WTC11 (cell line): Measurements from ENCODE around the gene MGRN1. TPM values are rescaled to one million over a fixed set of nuclear protein-coding genes. Genes with fewer than 3 reads are reported as not detected.

Experiments
- ATAC-seq: fragments of 200-7000 bp; cut with Tn5 transposase; 2 replicates; pipeline ENCODE4 v1.10.0; 2021; ENCODE audit warnings: mild to moderate bottlenecking, moderate library complexity
- CTCF ChIA-PET: fragments of 300-600 bp; sonication (Branson Sonifier 250); formaldehyde crosslinking; loops from one replicate; lab custom pipeline; 2021; ENCODE audit warnings: antibody characterized with exemption; lab: Charles Lee
- POLR2A ChIA-PET: fragments of 350-600 bp; sonication (Branson Sonifier 250); formaldehyde crosslinking; loops from one replicate; lab custom pipeline; 2021; ENCODE audit warnings: antibody characterized with exemption; lab: Charles Lee
- DNase-seq: peaks from one replicate; pipeline ENCODE4 v3.0.0; 2021; ENCODE audit warnings: low spot score
- H3K27ac Mint-ChIP-seq: 2 replicates; pipeline ENCODE4 v1.8.0; 2021; ENCODE audit warnings: mixed read lengths
- H3K27me3 Mint-ChIP-seq: 2 replicates; pipeline ENCODE4 v1.8.0; 2021; ENCODE audit warnings: low read depth, mild to moderate bottlenecking, moderate library complexity, mixed read lengths
- H3K36me3 Mint-ChIP-seq: 2 replicates; pipeline ENCODE4 v1.8.0; 2021; ENCODE audit warnings: mixed read lengths
- H3K4me1 Mint-ChIP-seq: 2 replicates; pipeline ENCODE4 v1.8.0; 2022; ENCODE audit warnings: mixed read lengths
- H3K4me3 Mint-ChIP-seq: 2 replicates; pipeline ENCODE4 v1.8.0; 2021; ENCODE audit warnings: mild to moderate bottlenecking, moderate library complexity, mixed read lengths
- H3K9me3 Mint-ChIP-seq: 2 replicates; pipeline ENCODE4 v1.8.0; 2021; ENCODE audit warnings: mixed read lengths
- ARID4B ChIP-seq: sonication (generic); formaldehyde crosslinking; IDR thresholded peaks from 2 replicates; pipeline ENCODE4 v1.8.0; 2023; ENCODE audit warnings: missing genetic modification reagents, mild to moderate bottlenecking, borderline replicate concordance
- ATF1 ChIP-seq: sonication (generic); formaldehyde crosslinking; IDR thresholded peaks from 2 replicates; pipeline ENCODE4 v1.8.1; 2023; ENCODE audit warnings: mild to moderate bottlenecking, moderate library complexity, missing genetic modification reagents
- CREM ChIP-seq: sonication (generic); formaldehyde crosslinking; IDR thresholded peaks from 2 replicates; pipeline ENCODE4 v1.8.1; 2022; ENCODE audit warnings: mild to moderate bottlenecking, missing genetic modification reagents, moderate library complexity
- CTCF ChIP-seq: fragments of 200-600 bp; IDR thresholded peaks from 2 replicates; pipeline ENCODE4 v1.8.0; 2022; ENCODE audit warnings: antibody characterized with exemption
- E2F5 ChIP-seq: sonication (generic); formaldehyde crosslinking; IDR thresholded peaks from 2 replicates; pipeline ENCODE4 v1.8.1; 2022; ENCODE audit warnings: mild to moderate bottlenecking, moderate library complexity, missing genetic modification reagents
- ELF4 ChIP-seq: sonication (generic); formaldehyde crosslinking; IDR thresholded peaks from 2 replicates; pipeline ENCODE4 v1.8.1; 2022; ENCODE audit warnings: low read depth, mild to moderate bottlenecking, moderate library complexity, missing genetic modification reagents
- ESRRA ChIP-seq: sonication (generic); formaldehyde crosslinking; IDR thresholded peaks from 2 replicates; pipeline ENCODE4 v1.8.1; 2022; ENCODE audit warnings: mild to moderate bottlenecking, missing genetic modification reagents, borderline replicate concordance
- FOXP4 ChIP-seq: sonication (generic); formaldehyde crosslinking; IDR thresholded peaks from 2 replicates; pipeline ENCODE4 v1.8.0; 2022; ENCODE audit warnings: mild to moderate bottlenecking, missing genetic modification reagents
- GRHL2 ChIP-seq: fragments of 250-450 bp; sonication (Bioruptor Pico); IDR thresholded peaks from 2 replicates; pipeline ENCODE4 v1.8.0; 2022; ENCODE audit warnings: mild to moderate bottlenecking, moderate library complexity; ENCODE audit not compliant: insufficient replicate concordance, severe bottlenecking
- HMGXB4 ChIP-seq: sonication (generic); formaldehyde crosslinking; IDR thresholded peaks from 2 replicates; pipeline ENCODE4 v1.8.1; 2023; ENCODE audit warnings: mild to moderate bottlenecking, moderate library complexity, missing genetic modification reagents
- JUN ChIP-seq: sonication (generic); formaldehyde crosslinking; IDR thresholded peaks from 2 replicates; pipeline ENCODE4 v1.8.0; 2023; ENCODE audit warnings: mild to moderate bottlenecking, missing genetic modification reagents
- KAT7 ChIP-seq: sonication (generic); formaldehyde crosslinking; IDR thresholded peaks from 2 replicates; pipeline ENCODE4 v1.8.1; 2023; ENCODE audit warnings: missing genetic modification reagents, mild to moderate bottlenecking, borderline replicate concordance
- MXD4 ChIP-seq: fragments of 250-450 bp; sonication (Bioruptor Pico); IDR thresholded peaks from 2 replicates; pipeline ENCODE4 v1.8.0; 2021; ENCODE audit warnings: mild to moderate bottlenecking, moderate library complexity, borderline replicate concordance
- NFE2L1 ChIP-seq: sonication (generic); formaldehyde crosslinking; IDR thresholded peaks from 2 replicates; pipeline ENCODE4 v1.8.1; 2023; ENCODE audit warnings: missing genetic modification reagents
- RELA ChIP-seq: sonication (generic); formaldehyde crosslinking; IDR thresholded peaks from 2 replicates; pipeline ENCODE4 v1.8.1; 2022; ENCODE audit warnings: missing genetic modification reagents, mild to moderate bottlenecking, borderline replicate concordance
- ZNF138 ChIP-seq: sonication (generic); formaldehyde crosslinking; conservative IDR thresholded peaks from 2 replicates; pipeline ENCODE4 v1.8.1; 2022; ENCODE audit warnings: mild to moderate bottlenecking, moderate library complexity, missing genetic modification reagents
- ZNF416 ChIP-seq: fragments of 250-450 bp; sonication (Bioruptor Pico); IDR thresholded peaks from 2 replicates; pipeline ENCODE4 v1.9.0; 2021; ENCODE audit warnings: mild to moderate bottlenecking, inconsistent platforms
- ZNF512 ChIP-seq: sonication (generic); formaldehyde crosslinking; IDR thresholded peaks from 2 replicates; pipeline ENCODE4 v1.8.1; 2022; ENCODE audit warnings: missing genetic modification reagents, borderline replicate concordance
- total RNA-seq: library from RNA; stranded (reverse); gene quantifications from 3 replicates; pipeline ENCODE4 v1.2.3, GENCODE V29; 2021

Gene MGRN1
- total RNA-seq, 1 experiment from 2014 or later, result 88.8 TPM

- TF ChIP-seq ARID4B (CRISPR knock-in tag) (no peak), CTCF (no peak), ZNF138 (no peak)
- TF ChIP-seq, all 79 proteins: peak for 0
These were observed 30.5 kb downstream of the MGRN1 start (continued) for GRCh38 chr16:4654964-4655590.

GRCh38 chr16:4655801-4656200 is 31.2 kb downstream of the MGRN1 start:
- H3K27ac Mint-ChIP-seq, result no peak overlapping the region

GRCh38 chr16:4656221-4656620 is 31.6 kb downstream of the MGRN1 start:
- Mint-ChIP-seq H3K4me3 (no peak overlapping the region), H3K36me3 (peaks cover 19% of the 10 kb centered on the region; the same call in 1 of the 2 replicates), H3K9me3 (no peaks in the 10 kb centered on the region), H3K27me3 (no peaks in the 10 kb centered on the region), H3K4me1 (no peaks in the 10 kb centered on the region), H3K27ac (no peak overlapping the region)
- ATAC-seq (no peak), DNase-seq (no peak)
- CTCF ChIA-PET, result interaction anchor here (0.7 to 1.1 kb wide), 2 partner anchors 14 to 27 kb away, joined by 3 read pairs; no protein-coding TSS in a partner anchor
- POLR2A ChIA-PET, result no interaction called here
- no peak for TF ChIP-seq FOXP4
- no peak for TF ChIP-seq ELF4
- no peak for TF ChIP-seq E2F5
- no peak for TF ChIP-seq ESRRA (CRISPR knock-in tag)
- no peak for TF ChIP-seq NFE2L1 (CRISPR knock-in tag)
- no peak for TF ChIP-seq ATF1 (CRISPR knock-in tag)
- no peak for TF ChIP-seq HMGXB4 (CRISPR knock-in tag)
- TF ChIP-seq CREM (CRISPR knock-in tag), result no peak
- TF ChIP-seq KAT7 (CRISPR knock-in tag), result no peak
- no peak for TF ChIP-seq ZNF512

More at GRCh38 chr16:4655801-4656200, 31.2 kb downstream of the MGRN1 start:
- Mint-ChIP-seq H3K27me3 (no peaks in the 10 kb centered on the region), H3K4me1 (no peaks in the 10 kb centered on the region), H3K4me3 (no peak overlapping the region), H3K9me3 (no peaks in the 10 kb centered on the region), H3K36me3 (peaks cover 20% of the 10 kb centered on the region)
- ChIA-PET POLR2A (no interaction called here), CTCF (no interaction called here)
- ATAC-seq (no peak), DNase-seq (no peak)
- TF ChIP-seq ZNF512 (no peak), RELA (CRISPR knock-in tag) (no peak), MXD4 (CRISPR knock-in tag) (no peak), JUN (CRISPR knock-in tag) (no peak), GRHL2 (CRISPR knock-in tag) (no peak), ZNF416 (no peak)
